GM19455 (cell line): ENCODE results near the gene KCTD14.
"Not testable (repeated sequence)": the region's sequence is repeated elsewhere in the genome, so short reads cannot be mapped to it uniquely, and the experiment has no call there.

Experiments
- ATAC-seq: cut with Tn5 transposase; IDR thresholded peaks from one replicate; pipeline ENCODE4 v1.9.1; 2021; ENCODE audit not compliant: unreplicated experiment

KCTD14 gene

GRCh38 chr11:78027759-78028158, 4.7 kb upstream of the KCTD14 start:
- no peak for ATAC-seq

GRCh38 chr11:78025378-78025777, 2.3 kb upstream of the KCTD14 start:
- no peak for ATAC-seq

GRCh38 chr11:78023426-78023825, 350 bp upstream of the KCTD14 start:
- ATAC-seq, result no peak

DNA sequence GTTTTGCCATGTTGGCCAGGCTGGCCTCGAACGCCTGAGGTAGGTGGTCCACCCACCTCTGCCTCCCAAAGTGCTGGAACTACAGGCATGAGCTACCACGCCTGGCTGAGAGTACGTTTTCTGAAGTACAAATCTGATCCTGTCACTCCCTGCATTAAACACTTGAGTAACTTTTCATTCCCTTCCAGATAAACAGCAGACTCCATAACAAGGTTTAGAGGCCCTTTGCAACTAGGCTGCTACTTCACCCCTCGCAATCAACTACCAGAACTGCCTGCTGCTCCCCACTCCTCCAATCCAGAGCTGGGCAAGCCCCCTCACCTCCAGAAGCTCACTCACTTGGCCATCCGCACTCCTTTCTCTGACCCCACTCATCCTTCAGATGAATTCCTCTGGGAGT, 1.5 kb downstream of the KCTD14 start:
- no peak for ATAC-seq

- ATAC-seq, result no peak
Observed at GRCh38 chr11:78020246-78020645, 2.8 kb downstream of the KCTD14 start.

DNA sequence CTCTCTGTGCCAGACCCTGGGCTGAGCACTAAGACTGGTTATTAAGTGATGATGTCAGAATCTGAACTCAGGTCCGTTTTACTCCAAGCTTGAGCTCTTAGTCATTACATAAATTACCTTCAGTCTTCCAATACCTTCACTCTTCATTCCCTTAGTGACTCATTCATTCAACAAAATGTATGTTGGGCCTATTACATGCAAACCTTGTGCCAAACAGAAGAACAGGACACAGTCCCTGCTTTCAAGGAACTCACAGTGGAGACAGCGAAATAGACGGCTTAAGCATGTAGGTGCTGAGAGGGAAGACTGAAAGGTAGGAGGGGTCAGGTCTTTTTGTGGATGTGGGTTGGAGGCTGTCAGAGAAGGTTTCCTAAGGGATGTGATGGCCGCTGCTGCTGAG, 3.3 kb downstream of the KCTD14 start:
- no peak for ATAC-seq

DNA sequence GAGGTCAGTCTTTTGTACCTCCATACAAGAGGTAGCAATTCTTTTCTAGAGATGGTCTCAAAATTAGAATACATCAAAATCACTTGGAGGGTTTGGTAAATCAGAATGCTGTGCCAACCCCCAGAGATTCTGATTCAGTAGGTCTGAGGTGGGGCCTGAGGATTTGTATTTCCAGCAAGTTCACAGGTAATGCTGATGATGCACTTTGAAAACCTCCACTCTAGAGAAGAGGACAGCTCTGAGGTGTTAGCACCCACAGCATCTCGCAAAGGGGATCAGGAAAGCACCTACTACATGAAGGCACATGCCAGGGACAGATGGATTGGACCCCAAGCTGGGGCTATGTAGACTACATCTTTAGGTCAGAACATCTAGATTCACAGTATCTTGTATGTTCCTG, 7.2 kb downstream of the KCTD14 start:
- no peak for ATAC-seq

DNA sequence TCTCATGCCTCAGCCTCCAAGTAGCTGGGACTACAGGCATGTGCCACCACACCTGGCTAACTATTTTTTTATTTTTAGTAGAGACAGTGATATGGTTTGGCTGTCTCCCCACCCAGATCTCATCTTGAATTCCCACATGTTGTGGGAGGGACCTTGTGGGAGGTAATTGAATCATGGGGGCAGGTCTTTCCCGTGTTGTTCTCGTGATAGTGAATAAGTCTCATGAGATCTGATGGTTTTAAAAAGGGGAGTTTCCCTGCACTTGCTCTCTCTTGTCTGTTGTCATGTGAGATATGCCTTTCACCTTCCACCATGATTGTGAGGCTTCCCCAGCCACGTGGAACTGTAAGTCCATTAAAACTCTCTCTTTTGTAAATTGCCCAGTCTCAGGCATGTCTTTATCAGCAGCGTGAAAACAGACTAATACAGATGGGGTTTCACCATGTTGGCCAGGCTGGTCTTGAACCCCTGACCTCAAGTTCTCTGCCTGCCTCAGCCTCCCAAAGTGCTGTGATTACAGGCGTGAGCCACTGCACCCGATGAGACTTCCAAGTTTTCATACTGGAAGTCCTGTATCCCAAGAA, 8.0 kb downstream of the KCTD14 start:
- ATAC-seq, result not testable (repeated sequence)

DNA sequence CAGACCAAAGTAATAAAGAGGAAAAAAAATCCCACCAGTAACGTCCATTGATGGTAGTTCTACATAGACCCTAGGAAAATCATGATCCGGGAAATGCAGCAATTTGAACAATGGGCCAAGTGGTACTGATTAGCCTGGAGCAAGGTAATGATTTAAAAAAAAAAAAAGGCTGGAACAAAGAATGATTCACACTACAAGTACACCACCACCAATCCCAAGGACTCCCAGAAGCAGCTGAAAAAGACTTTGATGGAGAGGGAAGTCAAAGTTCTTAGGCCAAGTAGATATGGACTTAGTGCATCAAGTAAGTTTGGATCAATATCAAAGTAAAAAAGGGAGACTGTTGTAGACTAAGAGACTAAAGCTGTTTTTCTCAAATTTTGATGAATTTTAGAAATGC, 11.8 kb downstream of the KCTD14 start:
- ATAC-seq, result no peak

- no peak for ATAC-seq
Observed at GRCh38 chr11:78010755-78011154, 12.3 kb downstream of the KCTD14 start.

DNA sequence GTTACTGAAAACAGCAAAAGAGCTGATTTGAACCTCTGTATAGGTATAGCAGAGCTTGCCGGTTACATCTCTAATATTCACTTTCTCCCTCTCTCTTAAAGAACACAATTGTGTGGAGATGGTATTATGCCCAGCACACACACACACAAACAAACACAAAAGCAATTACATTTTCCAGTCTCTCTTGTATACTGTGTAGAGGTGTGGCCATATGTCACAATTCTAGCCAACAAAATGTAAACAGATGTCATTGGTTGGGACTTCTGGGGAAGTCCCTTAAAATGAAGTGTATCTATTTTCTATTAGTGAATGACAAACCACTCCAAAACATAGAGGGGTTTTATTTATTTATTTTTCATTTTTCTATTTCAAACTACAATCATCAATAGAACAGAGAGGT, 12.8 kb downstream of the KCTD14 start:
- no peak for ATAC-seq

- ATAC-seq, result no peak
Observed at GRCh38 chr11:78009062-78009461, 14.0 kb downstream of the KCTD14 start.

GRCh38 chr11:78000193-78000592, 22.9 kb downstream of the KCTD14 start:
- ATAC-seq, result no peak

GRCh38 chr11:77999446-78000030, 23.5 kb downstream of the KCTD14 start:
- ATAC-seq, result no peak

DNA sequence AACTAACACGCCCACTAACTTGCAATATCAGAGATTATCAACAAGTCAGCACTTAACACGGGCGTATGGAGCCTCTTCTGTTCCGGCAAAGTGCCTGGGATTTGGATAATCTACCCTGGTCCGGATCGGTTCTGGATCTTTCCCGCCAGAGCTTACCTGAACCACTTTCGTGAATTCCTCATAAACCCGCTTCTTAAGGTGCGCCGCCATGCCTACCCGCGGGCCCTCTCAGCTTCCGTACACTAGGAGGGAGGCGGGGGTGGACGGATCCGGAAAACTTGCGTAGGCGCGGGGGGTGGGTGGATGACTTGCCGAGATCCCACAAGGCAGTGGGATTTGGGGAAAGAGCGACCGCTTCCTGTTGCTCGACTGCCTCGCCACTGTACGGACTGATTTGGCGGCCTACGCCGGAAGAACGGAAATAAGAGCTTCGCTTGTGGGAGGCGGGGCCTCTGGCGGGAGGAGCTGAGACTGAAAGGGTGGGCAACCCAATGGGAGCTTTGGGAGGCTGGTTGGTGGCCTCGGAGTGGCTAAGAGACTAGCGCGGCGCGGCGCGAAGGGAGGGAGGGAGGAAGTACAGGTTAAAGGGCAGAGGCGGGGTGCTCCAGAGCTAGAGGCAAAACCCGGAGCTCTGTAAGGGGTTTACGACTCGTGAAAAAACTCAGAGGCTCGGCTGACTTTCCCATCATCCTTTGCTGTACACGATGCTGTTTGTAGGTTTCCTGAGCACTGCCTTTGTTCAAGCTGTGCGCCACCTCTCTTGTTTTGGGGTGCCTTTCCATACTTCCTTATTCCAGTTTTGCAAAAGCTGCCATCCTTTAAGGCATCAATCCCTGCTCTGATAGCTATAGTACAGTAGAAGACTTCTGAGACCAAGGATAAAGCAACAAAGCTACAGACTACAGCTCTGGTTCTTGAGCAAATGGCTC, 28.4 kb downstream of the KCTD14 start, which contains the start of gene INTS4:
Gene INTS4 (minus strand): TSS at position 235 of the 929 bp plus-strand sequence. CDS start 25 bp downstream, at position 210.
- peak; percentile 99 for ATAC-seq

- ATAC-seq, result no peak
Observed at GRCh38 chr11:77993902-77994301, 29.2 kb downstream of the KCTD14 start.

DNA sequence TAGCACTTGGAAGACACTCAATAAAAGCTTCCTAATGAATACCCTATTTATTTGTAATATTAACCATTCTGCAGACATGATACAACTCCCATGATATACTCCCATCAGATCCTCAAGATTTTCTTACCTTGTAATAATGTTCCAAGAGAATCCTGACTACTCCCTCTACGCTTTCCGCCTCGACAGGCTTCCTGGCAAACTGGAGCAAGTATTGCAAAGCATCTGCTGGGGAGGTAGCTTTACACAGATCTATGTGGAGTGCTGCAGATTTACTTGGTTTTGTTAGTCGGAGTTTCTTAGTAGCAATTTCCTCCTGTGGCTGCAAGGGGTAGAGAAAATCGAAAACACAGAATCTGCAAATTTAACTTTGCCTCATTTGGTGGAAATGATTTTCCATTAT, 32.1 kb downstream of the KCTD14 start:
- ATAC-seq, result no peak

DNA sequence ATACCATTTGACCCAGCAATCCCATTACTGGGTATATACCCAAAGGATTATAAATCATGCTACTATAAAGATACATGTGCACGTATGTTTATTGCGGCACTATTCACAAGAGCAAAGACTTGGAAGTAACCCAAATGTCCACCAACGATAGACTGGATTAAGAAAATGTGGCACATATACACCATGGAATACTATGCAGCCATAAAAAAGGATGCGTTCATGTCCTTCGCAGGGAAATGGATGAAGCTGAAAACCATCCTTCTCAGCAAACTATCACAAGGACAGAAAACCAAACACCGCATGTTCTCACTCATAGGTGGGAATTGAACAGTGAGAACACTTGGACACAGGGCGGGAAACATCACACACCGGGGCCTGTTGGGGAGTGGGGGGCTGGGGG, 36.6 kb downstream of the KCTD14 start:
- not testable (repeated sequence) for ATAC-seq

DNA sequence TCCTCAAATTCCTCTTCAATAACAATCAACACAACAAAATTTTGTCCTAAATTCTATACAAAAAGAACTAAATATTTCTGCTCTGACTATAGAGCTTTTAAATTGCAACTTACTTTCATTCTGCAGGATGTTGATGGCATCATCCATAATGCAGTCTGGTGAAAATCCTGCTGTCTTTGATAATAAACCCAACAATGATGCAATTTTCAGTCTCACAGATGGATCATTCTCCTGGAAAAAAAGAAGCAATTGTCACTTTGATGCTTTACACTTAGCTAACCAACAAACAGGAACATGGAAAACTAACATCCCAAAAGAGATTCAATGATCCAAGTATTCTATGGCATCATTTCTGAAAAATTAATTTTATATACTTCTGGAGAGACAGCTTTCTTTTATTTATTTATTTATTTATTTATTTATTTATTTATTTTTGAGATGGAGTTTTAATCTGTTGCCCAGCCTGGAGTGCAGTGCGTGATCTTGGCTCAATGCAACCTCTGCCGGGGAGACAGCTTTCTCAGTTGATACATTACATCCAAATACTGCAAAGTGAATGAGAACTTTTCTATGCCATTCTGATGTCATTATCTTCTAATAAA, 41.6 kb downstream of the KCTD14 start:
- ATAC-seq, result no peak

GRCh38 chr11:77968337-77968736, 54.7 kb downstream of the KCTD14 start:
- ATAC-seq, result no peak

DNA sequence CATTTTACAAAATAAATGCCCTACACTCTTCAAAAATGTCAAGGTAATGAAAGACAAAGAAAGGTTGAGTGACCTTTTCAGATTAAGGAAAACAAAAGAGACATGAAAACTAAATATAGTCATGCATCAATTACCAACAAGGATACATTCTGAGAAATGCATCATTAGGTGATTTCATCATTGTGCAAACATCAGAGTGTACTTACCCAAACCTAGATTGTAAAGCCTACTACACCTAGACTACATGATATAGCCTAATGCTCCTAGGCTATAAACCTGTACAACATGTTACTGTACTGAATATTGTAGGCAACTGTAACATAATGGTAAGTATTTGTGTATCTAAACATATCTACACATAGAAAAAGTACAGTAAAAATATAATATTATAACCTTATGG, 55.3 kb downstream of the KCTD14 start:
- ATAC-seq, result no peak

DNA sequence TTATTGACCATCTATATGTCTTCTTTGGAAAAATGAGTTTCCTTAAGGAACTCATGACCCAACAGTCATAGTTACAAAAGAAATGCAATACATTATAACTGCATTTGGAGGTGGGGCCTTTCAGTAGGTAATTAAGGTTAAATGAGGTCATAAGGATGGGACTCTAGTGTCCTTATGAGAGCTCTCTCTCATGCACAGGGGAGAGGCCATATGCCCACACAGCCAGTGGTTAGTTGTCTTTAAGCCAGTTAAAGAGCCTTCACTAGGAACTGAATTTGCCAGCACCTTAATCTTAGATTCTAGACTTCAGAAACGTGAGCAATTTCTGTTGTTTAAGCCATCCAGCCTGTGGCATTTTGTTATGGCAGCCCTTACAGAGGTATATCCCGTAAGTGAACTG, 56.0 kb downstream of the KCTD14 start:
- no peak for ATAC-seq
